Measurements from ENCODE around the gene HECTD4. TPM values are rescaled to one million over a fixed set of nuclear protein-coding genes. Genes with fewer than 3 reads are reported as not detected.

Gene HECTD4
- total RNA-seq, 2 donors from 2014 or later = 14.8 to 16.5 TPM

DNA sequence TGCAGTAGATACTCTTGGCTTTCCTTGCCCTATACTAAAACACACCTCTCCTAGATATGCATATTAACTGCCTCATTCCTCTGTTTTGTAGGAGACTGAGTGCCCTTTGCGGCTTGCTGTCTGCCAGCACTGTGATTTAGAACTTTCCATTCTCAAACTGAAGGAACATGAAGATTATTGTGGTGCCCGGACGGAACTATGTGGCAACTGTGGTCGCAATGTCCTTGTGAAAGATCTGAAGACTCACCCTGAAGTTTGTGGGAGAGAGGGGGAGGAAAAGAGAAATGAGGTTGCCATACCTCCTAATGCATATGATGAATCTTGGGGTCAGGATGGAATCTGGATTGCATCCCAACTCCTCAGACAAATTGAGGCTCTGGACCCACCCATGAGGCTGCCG, 241.5 kb downstream of the HECTD4 start:
- H3K9me3 ChIP-seq = no peaks in the 10 kb centered on the region
- peaks cover 100% of the 10 kb centered on the region for H3K36me3 ChIP-seq
- no peak overlapping the region for H3K4me3 ChIP-seq
- no peaks in the 10 kb centered on the region for H3K4me1 ChIP-seq
- H3K27me3 ChIP-seq = no peaks in the 10 kb centered on the region
- TF ChIP-seq, protein P1, sequence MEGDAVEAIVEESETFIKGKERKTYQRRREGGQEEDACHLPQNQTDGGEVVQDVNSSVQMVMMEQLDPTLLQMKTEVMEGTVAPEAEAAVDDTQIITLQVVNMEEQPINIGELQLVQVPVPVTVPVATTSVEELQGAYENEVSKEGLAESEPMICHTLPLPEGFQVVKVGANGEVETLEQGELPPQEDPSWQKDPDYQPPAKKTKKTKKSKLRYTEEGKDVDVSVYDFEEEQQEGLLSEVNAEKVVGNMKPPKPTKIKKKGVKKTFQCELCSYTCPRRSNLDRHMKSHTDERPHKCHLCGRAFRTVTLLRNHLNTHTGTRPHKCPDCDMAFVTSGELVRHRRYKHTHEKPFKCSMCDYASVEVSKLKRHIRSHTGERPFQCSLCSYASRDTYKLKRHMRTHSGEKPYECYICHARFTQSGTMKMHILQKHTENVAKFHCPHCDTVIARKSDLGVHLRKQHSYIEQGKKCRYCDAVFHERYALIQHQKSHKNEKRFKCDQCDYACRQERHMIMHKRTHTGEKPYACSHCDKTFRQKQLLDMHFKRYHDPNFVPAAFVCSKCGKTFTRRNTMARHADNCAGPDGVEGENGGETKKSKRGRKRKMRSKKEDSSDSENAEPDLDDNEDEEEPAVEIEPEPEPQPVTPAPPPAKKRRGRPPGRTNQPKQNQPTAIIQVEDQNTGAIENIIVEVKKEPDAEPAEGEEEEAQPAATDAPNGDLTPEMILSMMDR (IDR thresholded peaks at IDR 0.05) = no peak
- no peak for DNase-seq (ENCODE audit: low spot score)
- H3K27ac ChIP-seq = no peak overlapping the region

DNA sequence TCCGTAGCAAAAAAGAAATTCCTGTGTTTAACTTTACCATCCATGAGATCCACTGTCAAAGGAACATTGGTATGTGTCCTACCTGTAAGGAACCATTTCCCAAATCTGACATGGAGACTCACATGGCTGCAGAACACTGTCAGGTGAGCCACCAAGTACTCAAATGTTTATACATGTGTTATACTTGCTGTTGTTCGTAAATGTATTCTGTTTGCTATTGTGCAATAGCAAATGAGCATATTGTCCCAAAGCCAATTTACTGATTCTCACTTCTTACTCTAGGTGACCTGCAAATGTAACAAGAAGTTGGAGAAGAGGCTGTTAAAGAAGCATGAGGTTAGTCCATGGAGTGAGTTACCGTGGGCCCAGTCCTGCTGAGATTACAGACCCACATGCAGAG, 247.5 kb downstream of the HECTD4 start:
- TF ChIP-seq, protein P1 (IDR thresholded peaks at IDR 0.05) = no peak
- DNase-seq (ENCODE audit: low spot score) = no peak
- Histone ChIP-seq H3K36me3 (peaks cover 52% of the 10 kb centered on the region), H3K4me3 (no peak overlapping the region), H3K27ac (no peak overlapping the region), H3K27me3 (no peaks in the 10 kb centered on the region), H3K4me1 (peaks cover 0 to 20% of the 10 kb centered on the region in 2 donors), H3K9me3 (no peaks in the 10 kb centered on the region)

DNA sequence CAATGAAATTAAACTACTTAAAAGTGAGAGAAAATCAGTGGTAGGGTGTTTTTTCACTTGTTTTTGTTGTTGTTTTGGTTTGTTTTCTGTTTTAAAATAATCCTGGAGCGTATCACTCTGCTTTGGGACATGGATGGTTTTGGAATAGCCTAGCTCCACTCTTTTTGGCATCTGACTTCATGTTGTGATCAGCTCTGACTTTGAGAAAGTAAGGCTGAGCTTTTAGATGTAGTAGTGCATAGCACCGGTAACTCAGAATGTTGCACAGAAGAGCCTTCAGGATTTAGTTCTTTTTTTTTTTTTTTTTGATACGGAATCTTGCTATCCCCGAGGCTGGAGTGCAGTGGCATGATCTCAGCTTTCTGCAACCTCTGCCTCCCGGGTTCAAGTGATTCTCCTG, 248.8 kb downstream of the HECTD4 start:
- DNase-seq (ENCODE audit: low spot score) = no peak
- Histone ChIP-seq H3K27me3 (no peaks in the 10 kb centered on the region), H3K36me3 (peaks cover 39% of the 10 kb centered on the region), H3K27ac (no peak overlapping the region), H3K9me3 (no peaks in the 10 kb centered on the region), H3K4me1 (peaks cover 0 to 27% of the 10 kb centered on the region in 2 donors), H3K4me3 (no peak overlapping the region)
- TF ChIP-seq, protein P1 (IDR thresholded peaks at IDR 0.05) = no peak

DNA sequence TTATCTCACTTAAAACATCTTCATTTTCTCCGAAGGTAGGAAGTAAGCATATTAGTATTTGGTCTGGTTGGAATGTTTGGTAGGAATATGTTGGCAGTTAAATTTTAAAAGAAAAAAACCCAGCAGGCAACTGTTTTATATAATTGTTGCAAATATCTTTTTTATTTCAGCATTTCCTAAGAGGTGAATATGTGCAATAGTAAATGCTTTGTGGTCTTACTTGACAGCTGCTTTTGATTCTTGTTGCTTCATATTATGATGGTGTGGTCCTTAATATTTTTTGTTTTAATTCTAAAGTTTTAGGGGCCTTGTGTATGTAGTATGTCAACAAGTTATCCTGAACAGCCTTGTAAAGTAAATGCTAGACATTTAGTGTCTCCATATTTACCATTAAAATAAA, 250.5 kb downstream of the HECTD4 start:
- no peaks in the 10 kb centered on the region for H3K27me3 ChIP-seq
- H3K9me3 ChIP-seq = no peaks in the 10 kb centered on the region
- no peak overlapping the region for H3K4me3 ChIP-seq
- no peak overlapping the region for H3K27ac ChIP-seq
- DNase-seq (ENCODE audit: low spot score) = no peak
- TF ChIP-seq, protein P1 (IDR thresholded peaks at IDR 0.05) = no peak
- H3K36me3 ChIP-seq = peaks cover 21% of the 10 kb centered on the region
- H3K4me1 ChIP-seq = peaks cover 0 to 42% of the 10 kb centered on the region in 2 donors

DNA sequence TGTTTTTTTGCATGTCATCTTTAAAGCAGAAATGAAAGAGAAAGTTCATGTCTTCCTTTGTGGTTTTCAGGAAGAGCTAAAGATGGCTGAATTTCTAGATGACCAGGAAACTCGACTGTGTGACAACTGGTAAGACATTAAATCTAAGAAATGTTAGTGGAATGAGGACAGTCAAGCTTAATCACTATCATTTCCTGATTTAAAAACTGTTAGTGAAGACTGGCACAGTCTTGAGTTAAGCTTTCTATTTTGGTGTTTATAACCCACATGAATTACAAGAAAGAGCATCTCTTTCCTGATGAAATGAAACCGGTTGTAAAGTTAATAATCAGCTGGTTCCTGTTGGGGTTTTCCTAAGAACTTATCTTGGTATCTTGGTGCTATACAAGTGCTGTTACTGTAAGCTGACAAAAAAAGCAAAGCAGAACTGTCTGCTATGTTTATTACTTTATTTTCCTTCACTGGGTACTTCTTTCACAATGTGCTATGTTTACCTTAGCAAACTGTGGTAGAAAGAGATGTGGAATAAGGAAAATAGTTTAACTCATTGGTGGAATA, 251.7 kb downstream of the HECTD4 start:
- TF ChIP-seq, protein P1 (IDR thresholded peaks at IDR 0.05) = no peak

DNA sequence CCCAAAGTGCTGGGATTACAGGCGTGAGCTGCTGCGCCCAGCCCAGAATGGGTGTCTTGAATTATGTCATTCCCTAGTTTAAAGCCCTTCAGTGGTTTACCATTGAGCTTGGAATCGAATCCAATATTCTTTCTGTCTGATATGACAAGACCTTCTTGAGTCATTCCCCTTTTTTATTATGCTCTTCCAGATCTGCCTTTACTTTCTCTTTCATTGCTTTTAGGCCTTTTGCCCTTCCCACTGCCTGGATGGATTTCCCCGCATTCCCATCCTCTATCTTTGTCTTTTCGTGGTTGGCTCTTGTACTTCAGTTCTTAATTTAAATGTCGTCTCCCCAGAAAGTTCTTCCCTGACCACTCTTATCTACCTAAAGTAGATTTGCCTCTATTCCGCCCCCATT, 255.3 kb downstream of the HECTD4 start:
- H3K27me3 ChIP-seq = no peaks in the 10 kb centered on the region
- TF ChIP-seq, protein P1 (IDR thresholded peaks at IDR 0.05) = no peak
- H3K4me1 ChIP-seq = peaks cover 0 to 76% of the 10 kb centered on the region in 2 donors
- no peak for DNase-seq (ENCODE audit: low spot score)
- H3K27ac ChIP-seq = peak overlapping the region in 1 of 2 donors; percentile 95
- H3K9me3 ChIP-seq = no peaks in the 10 kb centered on the region
- no peaks in the 10 kb centered on the region for H3K36me3 ChIP-seq
- no peak overlapping the region for H3K4me3 ChIP-seq

More for the DNA sequence above, 251.7 kb downstream of the HECTD4 start:
- Histone ChIP-seq H3K27ac (peak overlapping the region; percentile 26 to 54), H3K27me3 (no peaks in the 10 kb centered on the region), H3K4me3 (peak overlapping the region in 1 of 2 donors; percentile 5), H3K36me3 (peaks cover 10% of the 10 kb centered on the region), H3K4me1 (peaks cover 0 to 51% of the 10 kb centered on the region in 2 donors), H3K9me3 (no peaks in the 10 kb centered on the region)
- DNase-seq (ENCODE audit: low spot score) = no peak
